H9 (cell line): ENCODE data around the gene CCNY. TPM values are rescaled to one million over a fixed set of nuclear protein-coding genes. Genes with fewer than 3 reads are reported as not detected.

Source experiments
- DNase-seq: peaks from one replicate; pipeline ENCODE4 v3.0.0-alpha.2; 2017
- H2AFZ ChIP-seq: one replicate; pipeline ENCODE4 v1.6.1; 2013; ENCODE audit warnings: mild to moderate bottlenecking, low read length, control low read depth, moderate library complexity
- H2AK5ac ChIP-seq: 2 replicates; pipeline ENCODE4 v1.6.1; 2013; ENCODE audit warnings: low read length, control low read depth, mixed read lengths; ENCODE audit not compliant: insufficient read length
- H2BK120ac ChIP-seq: one replicate; pipeline ENCODE4 v1.6.1; 2013; ENCODE audit warnings: low read depth, mild to moderate bottlenecking, low read length, control low read depth, inconsistent platforms; ENCODE audit not compliant: poor library complexity, severe bottlenecking
- H2BK12ac ChIP-seq: 2 replicates; pipeline ENCODE4 v1.6.1; 2013; ENCODE audit warnings: low read length, control low read depth, mixed read lengths, low read depth; ENCODE audit not compliant: insufficient read length
- H2BK15ac ChIP-seq: 2 replicates; pipeline ENCODE4 v1.6.1; 2013; ENCODE audit warnings: low read depth, low read length, control low read depth
- H2BK20ac ChIP-seq: one replicate; pipeline ENCODE4 v1.6.1; 2013; ENCODE audit warnings: low read depth, mild to moderate bottlenecking, low read length, control low read depth, inconsistent platforms; ENCODE audit not compliant: poor library complexity, severe bottlenecking
- H2BK5ac ChIP-seq: 2 replicates; pipeline ENCODE4 v1.6.1; 2013; ENCODE audit warnings: low read length, control low read depth, mixed read lengths; ENCODE audit not compliant: insufficient read length
- H3K14ac ChIP-seq: 2 replicates; pipeline ENCODE4 v1.6.1; 2013; ENCODE audit warnings: low read length, control low read depth; ENCODE audit not compliant: insufficient read depth
- H3K18ac ChIP-seq: 2 replicates; pipeline ENCODE4 v1.6.1; 2013; ENCODE audit warnings: low read depth, mild to moderate bottlenecking, mixed read lengths, low read length, control low read depth; ENCODE audit not compliant: insufficient read length
- H3K23ac ChIP-seq: 2 replicates; pipeline ENCODE4 v1.6.1; 2013; ENCODE audit warnings: low read length, control low read depth, mixed read lengths, low read depth; ENCODE audit not compliant: insufficient read length
- H3K23me2 ChIP-seq: 2 replicates; pipeline ENCODE4 v1.6.1; 2013; ENCODE audit warnings: low read depth, mild to moderate bottlenecking, mixed read lengths, low read length, control low read depth; ENCODE audit not compliant: insufficient read length, poor library complexity, severe bottlenecking
- H3K27ac ChIP-seq: 2 replicates; pipeline ENCODE4 v1.5.1; 2013; ENCODE audit warnings: low read length, control low read depth, mixed read lengths, low read depth; ENCODE audit not compliant: insufficient read length
- H3K27me3 ChIP-seq: 2 replicates; pipeline ENCODE4 v1.6.1; 2013; ENCODE audit warnings: low read length, control low read depth, inconsistent platforms; ENCODE audit not compliant: insufficient read depth
- H3K4ac ChIP-seq: 2 replicates; pipeline ENCODE4 v1.6.1; 2013; ENCODE audit warnings: low read depth, mild to moderate bottlenecking, control low read depth, inconsistent platforms, low read length, moderate library complexity
- H3K4me1 ChIP-seq: 2 replicates; pipeline ENCODE4 v1.6.1; 2013; ENCODE audit warnings: low read length, control low read depth, inconsistent platforms; ENCODE audit not compliant: insufficient read depth
- H3K4me2 ChIP-seq: 2 replicates; pipeline ENCODE4 v1.6.1; 2013; ENCODE audit warnings: low read length, control low read depth, mixed read lengths; ENCODE audit not compliant: insufficient read length, insufficient read depth
- H3K56ac ChIP-seq: 2 replicates; pipeline ENCODE4 v1.6.1; 2013; ENCODE audit warnings: low read depth, mild to moderate bottlenecking, mixed read lengths, low read length, control low read depth; ENCODE audit not compliant: insufficient read length
- H3K79me1 ChIP-seq: 2 replicates; pipeline ENCODE4 v1.6.1; 2013; ENCODE audit warnings: low read depth, mild to moderate bottlenecking, moderate library complexity, low read length, control low read depth, inconsistent platforms; ENCODE audit not compliant: insufficient read depth, poor library complexity, severe bottlenecking
- H3K79me2 ChIP-seq: 2 replicates; pipeline ENCODE4 v1.6.1; 2013; ENCODE audit warnings: low read length, control low read depth, inconsistent platforms; ENCODE audit not compliant: insufficient read depth
- H3K9ac ChIP-seq: 2 replicates; pipeline ENCODE4 v1.6.1; 2013; ENCODE audit warnings: low read length, control low read depth, mixed read lengths; ENCODE audit not compliant: insufficient read length; ENCODE audit errors: extremely low read depth
- H3K9me3 ChIP-seq: one replicate; pipeline ENCODE4 v1.6.1; 2013; ENCODE audit warnings: low read depth, low read length, inconsistent platforms; ENCODE audit not compliant: control insufficient read depth
- H3T11ph ChIP-seq: one replicate; pipeline ENCODE4 v1.6.1; 2013; ENCODE audit warnings: mild to moderate bottlenecking, low read length, control low read depth, inconsistent platforms
- H4K20me1 ChIP-seq: one replicate; pipeline ENCODE4 v1.6.1; 2013; ENCODE audit not compliant: control insufficient read depth, insufficient read length, insufficient read depth
- H4K5ac ChIP-seq: 2 replicates; pipeline ENCODE4 v1.6.1; 2013; ENCODE audit warnings: low read depth, mild to moderate bottlenecking, mixed read lengths, low read length, control low read depth; ENCODE audit not compliant: insufficient read length
- H4K8ac ChIP-seq: replicated peaks from 2 replicates; pipeline ENCODE4 v1.6.1; 2013; ENCODE audit warnings: low read length, control low read depth, mixed read lengths, low read depth; ENCODE audit not compliant: insufficient read length
- H4K91ac ChIP-seq: 2 replicates; pipeline ENCODE4 v1.6.1; 2013; ENCODE audit warnings: low read depth, mild to moderate bottlenecking, moderate library complexity, mixed read lengths, low read length, control low read depth; ENCODE audit not compliant: insufficient read length
- H3K27ac Mint-ChIP-seq, 3 experiments: 2 replicates in 2 of 3; 3 replicates in 1 of 3; pipeline ENCODE4 v1.8.0; 2020 to 2021; ENCODE audit warnings: mixed read lengths in 3 of 3, mild to moderate bottlenecking in 1 of 3, moderate library complexity in 1 of 3
- H3K27me3 Mint-ChIP-seq: 2 replicates; pipeline ENCODE4 v1.8.0; 2021; ENCODE audit warnings: low read depth, mild to moderate bottlenecking, moderate library complexity, mixed read lengths
- H3K36me3 Mint-ChIP-seq, 3 experiments: 2 replicates in 2 of 3; 3 replicates in 1 of 3; pipeline ENCODE4 v1.8.0; 2020 to 2021; ENCODE audit warnings: low read depth in 3 of 3, mixed read lengths in 3 of 3; ENCODE audit not compliant: insufficient read depth in 1 of 3
- H3K4me1 Mint-ChIP-seq, 2 experiments: 2 replicates each; pipeline ENCODE4 v1.8.0; 2020; ENCODE audit warnings: mixed read lengths in 2 of 2
- H3K4me3 Mint-ChIP-seq, 2 experiments: 2 replicates in 1 of 2; 3 replicates in 1 of 2; pipeline ENCODE4 v1.8.0; 2020 to 2021; ENCODE audit warnings: mild to moderate bottlenecking in 2 of 2, mixed read lengths in 2 of 2, moderate library complexity in 1 of 2
- H3K9me3 Mint-ChIP-seq, 2 experiments: 2 replicates in 1 of 2; 3 replicates in 1 of 2; pipeline ENCODE4 v1.8.0; 2020; ENCODE audit warnings: mild to moderate bottlenecking in 2 of 2, mixed read lengths in 2 of 2, moderate library complexity in 1 of 2
- WGBS: extraction: QIAGEN DNeasy Blood & Tissue Kit; methylation state at CpG from one replicate; pipeline ENCODE4 v1.1.7; 2013; ENCODE audit warnings: missing lambda C conversion rate, low lambda C conversion rate, mixed read lengths; ENCODE audit not compliant: insufficient read length; ENCODE audit errors: extremely low coverage; 5-methylcytosine and 5-hydroxymethylcytosine counted together
- total RNA-seq: library from RNA; stranded (reverse); gene quantifications from 2 replicates; pipeline ENCODE4 v1.2.1, GENCODE V29; 2021
- TF ChIP-seq, protein P1 (sequence below): fragments of 200-600 bp; sonication (generic); conservative IDR thresholded peaks from 3 replicates; pipeline ENCODE4 v1.8.0; 2021; ENCODE audit warnings: antibody characterized with exemption, mild to moderate bottlenecking

CCNY gene
- total RNA-seq, 1 experiment from 2014 or later, result 62.1 TPM

DNA sequence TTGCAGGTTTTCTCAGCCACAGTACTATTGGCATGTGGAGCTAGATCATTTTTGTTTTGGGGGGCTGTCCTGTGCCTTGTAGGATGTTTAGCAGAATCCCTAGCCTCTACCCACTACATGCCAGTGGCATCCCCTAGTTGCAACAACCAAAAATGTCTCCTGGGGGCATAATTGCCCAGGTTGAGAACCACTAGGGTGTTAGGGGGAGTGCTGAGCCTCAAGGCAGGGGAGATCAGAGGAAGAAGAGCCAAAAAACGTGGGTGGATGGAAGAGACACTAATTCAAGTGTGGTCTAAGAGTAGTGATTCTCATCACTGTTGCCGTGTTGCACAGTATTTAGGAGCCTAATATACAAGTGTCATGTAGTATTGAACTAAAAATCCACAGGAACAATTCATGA is 31.7 kb upstream of the CCNY start:
- Histone ChIP-seq H3K56ac (no peak overlapping the region), H2AK5ac (no peak overlapping the region), H3K79me1 (no peaks in the 10 kb centered on the region), H3K4me2 (no peak overlapping the region), H3K23ac (no peak overlapping the region), H2BK5ac (no peak overlapping the region), H2AFZ (no peak overlapping the region), H3K9me3 (no peaks in the 10 kb centered on the region), H4K5ac (no peak overlapping the region), H4K20me1 (no peaks in the 10 kb centered on the region), H2BK120ac (no peak overlapping the region), H3K14ac (no peak overlapping the region), H3K27me3 (no peaks in the 10 kb centered on the region), H3T11ph (no peak overlapping the region), H4K8ac (no peak overlapping the region), H3K79me2 (no peaks in the 10 kb centered on the region), H2BK15ac (no peak overlapping the region), H3K23me2 (no peaks in the 10 kb centered on the region), H3K4me1 (no peaks in the 10 kb centered on the region), H3K9ac (no peak overlapping the region), H3K27ac (no peak overlapping the region), H4K91ac (no peak overlapping the region), H2BK20ac (no peak overlapping the region), H3K18ac (no peak overlapping the region), H2BK12ac (no peak overlapping the region), H3K4ac (no peak overlapping the region)
- Mint-ChIP-seq H3K36me3 (no peaks in the 10 kb centered on the region), H3K27me3 (peaks cover 6% of the 10 kb centered on the region), H3K9me3 (no peaks in the 10 kb centered on the region), H3K4me1 (no peaks in the 10 kb centered on the region; a peak in 1 of 4 replicates), H3K4me3 (no peak overlapping the region), H3K27ac (no peak overlapping the region)
- DNase-seq, result no peak
- WGBS, result no CpG with 5 or more reads among the region's 2 CpGs
- TF ChIP-seq, protein P1, sequence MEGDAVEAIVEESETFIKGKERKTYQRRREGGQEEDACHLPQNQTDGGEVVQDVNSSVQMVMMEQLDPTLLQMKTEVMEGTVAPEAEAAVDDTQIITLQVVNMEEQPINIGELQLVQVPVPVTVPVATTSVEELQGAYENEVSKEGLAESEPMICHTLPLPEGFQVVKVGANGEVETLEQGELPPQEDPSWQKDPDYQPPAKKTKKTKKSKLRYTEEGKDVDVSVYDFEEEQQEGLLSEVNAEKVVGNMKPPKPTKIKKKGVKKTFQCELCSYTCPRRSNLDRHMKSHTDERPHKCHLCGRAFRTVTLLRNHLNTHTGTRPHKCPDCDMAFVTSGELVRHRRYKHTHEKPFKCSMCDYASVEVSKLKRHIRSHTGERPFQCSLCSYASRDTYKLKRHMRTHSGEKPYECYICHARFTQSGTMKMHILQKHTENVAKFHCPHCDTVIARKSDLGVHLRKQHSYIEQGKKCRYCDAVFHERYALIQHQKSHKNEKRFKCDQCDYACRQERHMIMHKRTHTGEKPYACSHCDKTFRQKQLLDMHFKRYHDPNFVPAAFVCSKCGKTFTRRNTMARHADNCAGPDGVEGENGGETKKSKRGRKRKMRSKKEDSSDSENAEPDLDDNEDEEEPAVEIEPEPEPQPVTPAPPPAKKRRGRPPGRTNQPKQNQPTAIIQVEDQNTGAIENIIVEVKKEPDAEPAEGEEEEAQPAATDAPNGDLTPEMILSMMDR, result peak; percentile 29; the same call in 2 of the 3 replicates
